Erythroblast (primary cell): ENCODE results near the gene FAM32A.

Experiments
- GATA1 ChIP-seq: IDR thresholded peaks from 2 replicates; pipeline ENCODE4 v1.6.1; 2011; ENCODE audit warnings: low read depth, mild to moderate bottlenecking, control low read depth, low read length, moderate library complexity
- POLR2A ChIP-seq: IDR thresholded peaks from 2 replicates; pipeline ENCODE4 v1.6.1; 2011; ENCODE audit warnings: mild to moderate bottlenecking, low read length

GRCh38 chr19:16175954-16176353 is 9.3 kb upstream of the FAM32A start:
- TF ChIP-seq POLR2A (no peak), GATA1 (no peak)
